B cell (primary cell): ENCODE results near the gene RPL13. TPM values are rescaled to one million over a fixed set of nuclear protein-coding genes. Genes with fewer than 3 reads are reported as not detected.

Experiments used
- ATAC-seq: fragments of 200-7000 bp; cut with Tn5 transposase; one replicate; pipeline ENCODE4 v1.10.0; 2021; ENCODE audit warnings: low read depth, mild to moderate bottlenecking, moderate number of reproducible peaks, moderate library complexity
- CTCF ChIA-PET: fragments of 350-600 bp; sonication (Branson Sonifier 250); formaldehyde crosslinking; loops from one replicate; lab custom pipeline; 2021; ENCODE audit warnings: antibody characterized with exemption, inconsistent platforms; lab: Charles Lee
- POLR2A ChIA-PET: fragments of 350-600 bp; sonication (Branson Sonifier 250); formaldehyde crosslinking; loops from one replicate; lab custom pipeline; 2021; ENCODE audit warnings: antibody characterized with exemption; lab: Charles Lee
- DNase-seq: peaks from one replicate; pipeline ENCODE4 v3.0.0; 2013
- H2AFZ ChIP-seq: 2 replicates; pipeline ENCODE4 v1.6.1; 2012; ENCODE audit warnings: mild to moderate bottlenecking, low read depth, low read length; ENCODE audit not compliant: insufficient read depth, poor library complexity, severe bottlenecking
- H3K27ac ChIP-seq, 2 donors: 1 replicate in 1 of 2; 2 replicates in 1 of 2; pipeline ENCODE4 v1.5.1; 2012 to 2013; ENCODE audit warnings: low read length in 2 of 2, mild to moderate bottlenecking in 2 of 2, moderate library complexity in 1 of 2
- H3K27me3 ChIP-seq, 4 experiments: fragments of 200-600 bp in 1 of 4; sonication (generic) in 1 of 4; replicated peaks in 1 of 4; 1 replicate in 2 of 4; 2 replicates in 2 of 4; pipeline versions ENCODE4 v1.6.1 to v1.7.0; 2013 to 2016; ENCODE audit warnings: low read length in 3 of 4, mild to moderate bottlenecking in 2 of 4, mixed read lengths in 1 of 4, moderate library complexity in 1 of 4; ENCODE audit not compliant: insufficient read depth in 4 of 4, control insufficient read depth in 3 of 4; ENCODE audit errors: control extremely low read depth in 1 of 4
- H3K36me3 ChIP-seq, 2 experiments: replicated peaks in 1 of 2; 1 replicate in 1 of 2; 2 replicates in 1 of 2; pipeline versions ENCODE4 v1.6.1 to v1.7.1; 2013; ENCODE audit warnings: low read length in 1 of 2; ENCODE audit not compliant: insufficient read depth in 2 of 2, control insufficient read depth in 1 of 2; ENCODE audit errors: control extremely low read depth in 1 of 2, extremely low read depth in 1 of 2
- H3K4me1 ChIP-seq, 2 donors: fragments of 200-600 bp in 1 of 2; sonication (generic) in 1 of 2; 1 replicate in 1 of 2; 2 replicates in 1 of 2; pipeline versions ENCODE4 v1.5.1 to v1.6.1; 2013 to 2017; ENCODE audit warnings: low read length in 2 of 2; ENCODE audit not compliant: control insufficient read depth in 2 of 2, insufficient read depth in 2 of 2
- H3K4me2 ChIP-seq: replicated peaks from 2 replicates; pipeline ENCODE3; 2012; ENCODE audit warnings: mild to moderate bottlenecking, low read depth, low read length; ENCODE audit not compliant: poor library complexity, severe bottlenecking
- H3K4me3 ChIP-seq, 5 experiments: fragments of 200-600 bp in 1 of 5; sonication (generic) in 1 of 5; 1 replicate in 3 of 5; 2 replicates in 2 of 5; pipeline versions ENCODE4 v1.5.1 to v1.7.0; 2011 to 2016; ENCODE audit warnings: low read length in 4 of 5, mild to moderate bottlenecking in 4 of 5, low read depth in 2 of 5, control low read depth in 1 of 5, moderate library complexity in 1 of 5; ENCODE audit not compliant: insufficient read depth in 1 of 5; ENCODE audit errors: control extremely low read depth in 1 of 5, extremely low read depth in 1 of 5
- H3K79me2 ChIP-seq: fragments of 200-600 bp; sonication (generic); one replicate; pipeline ENCODE4 v1.6.0; 2016; ENCODE audit warnings: low read length; ENCODE audit not compliant: control insufficient read depth, insufficient read depth
- H3K9ac ChIP-seq: fragments of 200-600 bp; sonication (generic); 2 replicates; pipeline ENCODE4 v1.6.1; 2017; ENCODE audit warnings: mild to moderate bottlenecking, low read length, moderate library complexity
- H3K9me3 ChIP-seq, 3 donors: one replicate each; pipeline versions ENCODE4 v1.6.1 to v1.7.1; 2013; ENCODE audit warnings: low read length in 2 of 3; ENCODE audit not compliant: control insufficient read depth in 2 of 3, insufficient read depth in 1 of 3; ENCODE audit errors: control extremely low read depth in 1 of 3
- H4K20me1 ChIP-seq: 2 replicates; pipeline ENCODE4 v1.6.0; 2012; ENCODE audit warnings: mild to moderate bottlenecking, low read length; ENCODE audit not compliant: insufficient read depth, control insufficient read depth, poor library complexity, severe bottlenecking
- H3K27ac Mint-ChIP-seq: one replicate; pipeline ENCODE4 v1.8.0; 2021; ENCODE audit warnings: mixed read lengths
- H3K27me3 Mint-ChIP-seq: one replicate; pipeline ENCODE4 v1.8.0; 2021; ENCODE audit warnings: mixed read lengths
- H3K4me1 Mint-ChIP-seq: one replicate; pipeline ENCODE4 v1.8.0; 2021; ENCODE audit warnings: mixed read lengths
- H3K4me3 Mint-ChIP-seq: one replicate; pipeline ENCODE4 v1.8.0; 2021; ENCODE audit warnings: mixed read lengths
- H3K9me3 Mint-ChIP-seq: one replicate; pipeline ENCODE4 v1.8.0; 2022; ENCODE audit warnings: mixed read lengths; ENCODE audit not compliant: insufficient read depth
- CTCF ChIP-seq: fragments of 200-600 bp; IDR thresholded peaks from one replicate; pipeline ENCODE4 v1.8.0; 2022; ENCODE audit warnings: antibody characterized with exemption, mild to moderate bottlenecking
- EZH2 ChIP-seq: IDR thresholded peaks from 2 replicates; pipeline ENCODE4 v1.6.1; 2012; ENCODE audit warnings: borderline replicate concordance, low read depth, mild to moderate bottlenecking, moderate library complexity, low read length; ENCODE audit not compliant: insufficient read depth, poor library complexity, severe bottlenecking
- WGBS: methylation state at CpG from one replicate; pipeline ENCODE4 v1.1.5; 2013; ENCODE audit warnings: missing lambda C conversion rate; ENCODE audit not compliant: insufficient coverage; 5-methylcytosine and 5-hydroxymethylcytosine counted together
- intact Hi-C: fragments of 100-400 bp; cut with micrococcal nuclease; formaldehyde crosslinking; loops from one replicate; pipeline ENCODE4 v1.10.0; 2022
- polyA plus RNA-seq: library from polyadenylated mRNA; depleted of rRNA; stranded (reverse); fragments of >200 nt; gene quantifications from 2 replicates; pipeline ENCODE4 v1.2.3, GENCODE V29; 2012
- total RNA-seq, 2 donors: library from RNA; stranded (reverse); fragments of 120-200 nt in 1 of 2; gene quantifications; 1 replicate in 1 of 2; 2 replicates in 1 of 2; pipeline versions ENCODE4 v1.2.3 to v1.2.4, GENCODE V29; 2013 to 2022

The RPL13 gene
- total and polyA plus RNA-seq, 2 donors (not counting 1 experiment from before 2014, with no cell fraction given): 3,184 to 11,676 TPM

GRCh38 chr16:89549007-89549700, 11.3 kb upstream of the RPL13 start:
- ChIA-PET CTCF (interaction anchor here (1.1 to 1.3 kb wide), 3 partner anchors 8 to 280 kb away, joined by 3 read pairs; no protein-coding TSS in a partner anchor), POLR2A (interaction anchor here (0.6 kb wide), 1 partner anchor 44 kb away, joined by 3 read pairs; no protein-coding TSS in a partner anchor)
- Histone ChIP-seq H3K4me3 (no peak overlapping the region), H3K9me3 (no peaks in the 10 kb centered on the region), H3K9ac (no peak overlapping the region), H3K4me1 (peaks cover 0 to 3% of the 10 kb centered on the region in 2 donors), H2AFZ (no peak overlapping the region), H3K27ac (no peak overlapping the region), H3K36me3 (peaks cover 6 to 60% of the 10 kb centered on the region in 2 experiments), H3K4me2 (no peak overlapping the region), H4K20me1 (no peaks in the 10 kb centered on the region), H3K79me2 (peaks cover 17% of the 10 kb centered on the region), H3K27me3 (no peaks in the 10 kb centered on the region)
- Mint-ChIP-seq H3K27ac (no peak overlapping the region), H3K9me3 (no peaks in the 10 kb centered on the region), H3K27me3 (no peaks in the 10 kb centered on the region), H3K4me1 (peaks cover 2% of the 10 kb centered on the region), H3K4me3 (no peak overlapping the region)
- no peak for TF ChIP-seq CTCF
- no peak for TF ChIP-seq EZH2
- no peak for ATAC-seq
- intact Hi-C loops: no loop called here
- 42% methylated on average over 7 of the region's 10 CpGs for WGBS
- no peak for DNase-seq

GRCh38 chr16:89550421-89551007, 10.0 kb upstream of the RPL13 start:
- Histone ChIP-seq H2AFZ (no peak overlapping the region), H3K36me3 (peaks cover 6 to 53% of the 10 kb centered on the region in 2 experiments), H3K9ac (no peak overlapping the region), H4K20me1 (no peaks in the 10 kb centered on the region), H3K27me3 (no peaks in the 10 kb centered on the region), H3K4me3 (no peak overlapping the region), H3K27ac (no peak overlapping the region), H3K9me3 (no peaks in the 10 kb centered on the region), H3K4me1 (peaks cover 0 to 3% of the 10 kb centered on the region in 2 donors), H3K4me2 (no peak overlapping the region), H3K79me2 (peaks cover 7% of the 10 kb centered on the region)
- WGBS: 96% methylated on average over 19 of the region's 22 CpGs
- ChIA-PET CTCF (interaction anchor here (1.0 kb wide), 1 partner anchor 639 kb away, joined by 3 read pairs; no protein-coding TSS in a partner anchor), POLR2A (no interaction called here)
- DNase-seq (no peak), ATAC-seq (no peak)
- Mint-ChIP-seq H3K4me3 (no peak overlapping the region), H3K9me3 (no peaks in the 10 kb centered on the region), H3K27me3 (no peaks in the 10 kb centered on the region), H3K27ac (no peak overlapping the region), H3K4me1 (peaks cover 2% of the 10 kb centered on the region)
- TF ChIP-seq CTCF (no peak), EZH2 (no peak)
- intact Hi-C loops: no loop called here
